Fibroblast of peridontal ligament (primary cell): Measurements from ENCODE around the gene HYAL1.
"Not testable (repeated sequence)": the region's sequence is repeated elsewhere in the genome, so short reads cannot be mapped to it uniquely, and the experiment has no call there.

Source experiments
- DNase-seq: peaks from one replicate; pipeline ENCODE4 v3.0.0-alpha.2; 2010; ENCODE audit errors: extremely low read depth

Gene HYAL1

GRCh38 chr3:50272911-50273688, 30.3 kb downstream of the HYAL1 start:
- peak; percentile 69 for DNase-seq

- DNase-seq: not testable (repeated sequence)
Observed at GRCh38 chr3:50272538-50272910, 30.9 kb downstream of the HYAL1 start.

GRCh38 chr3:50271314-50271936, 31.9 kb downstream of the HYAL1 start:
- DNase-seq: no peak

GRCh38 chr3:50270422-50271224, 32.8 kb downstream of the HYAL1 start:
- DNase-seq: no peak

- no peak for DNase-seq
Observed at GRCh38 chr3:50269977-50270413, 33.4 kb downstream of the HYAL1 start.

- DNase-seq: no peak
Observed at GRCh38 chr3:50269460-50269859, 33.9 kb downstream of the HYAL1 start.

GRCh38 chr3:50268703-50269451, 34.5 kb downstream of the HYAL1 start, which contains the start of gene SEMA3B:
Gene SEMA3B, plus strand, starts transcription at chr3:50269147. Its CDS starts 94 bp downstream, at chr3:50269241.
- peak; percentile 60 for DNase-seq

- DNase-seq: no peak
Observed at GRCh38 chr3:50268276-50268675, 35.1 kb downstream of the HYAL1 start.

GRCh38 chr3:50267280-50267913, 36.0 kb downstream of the HYAL1 start:
- no peak for DNase-seq

GRCh38 chr3:50266836-50267235, 36.5 kb downstream of the HYAL1 start:
- DNase-seq: no peak

GRCh38 chr3:50266017-50266416, 37.4 kb downstream of the HYAL1 start:
- DNase-seq: no peak

- DNase-seq: no peak
Observed at GRCh38 chr3:50265571-50265970, 37.8 kb downstream of the HYAL1 start.

GRCh38 chr3:50264964-50265485, 38.3 kb downstream of the HYAL1 start:
- DNase-seq: no peak

GRCh38 chr3:50264383-50264963, 38.9 kb downstream of the HYAL1 start:
- DNase-seq: peak; percentile 94

GRCh38 chr3:50263478-50264382, 39.6 kb downstream of the HYAL1 start:
- no peak for DNase-seq

- DNase-seq: no peak
Observed at GRCh38 chr3:50262778-50263177, 40.6 kb downstream of the HYAL1 start.

- DNase-seq: not testable (repeated sequence)
Observed at GRCh38 chr3:50262200-50262599, 41.2 kb downstream of the HYAL1 start.

- DNase-seq: no peak
Observed at GRCh38 chr3:50261505-50261904, 41.9 kb downstream of the HYAL1 start.

- DNase-seq: no peak
Observed at GRCh38 chr3:50260942-50261441, 42.4 kb downstream of the HYAL1 start.
